GM19023 (cell line): Measurements from ENCODE around the gene KRTAP9-7.
"Not testable (repeated sequence)": the region's sequence is repeated elsewhere in the genome, so short reads cannot be mapped to it uniquely, and the experiment has no call there.

ENCODE experiments used
- ATAC-seq: cut with Tn5 transposase; IDR thresholded peaks from one replicate; pipeline ENCODE4 v1.9.1; 2021; ENCODE audit warnings: mild to moderate bottlenecking, moderate library complexity; ENCODE audit not compliant: unreplicated experiment

KRTAP9-7 gene

DNA sequence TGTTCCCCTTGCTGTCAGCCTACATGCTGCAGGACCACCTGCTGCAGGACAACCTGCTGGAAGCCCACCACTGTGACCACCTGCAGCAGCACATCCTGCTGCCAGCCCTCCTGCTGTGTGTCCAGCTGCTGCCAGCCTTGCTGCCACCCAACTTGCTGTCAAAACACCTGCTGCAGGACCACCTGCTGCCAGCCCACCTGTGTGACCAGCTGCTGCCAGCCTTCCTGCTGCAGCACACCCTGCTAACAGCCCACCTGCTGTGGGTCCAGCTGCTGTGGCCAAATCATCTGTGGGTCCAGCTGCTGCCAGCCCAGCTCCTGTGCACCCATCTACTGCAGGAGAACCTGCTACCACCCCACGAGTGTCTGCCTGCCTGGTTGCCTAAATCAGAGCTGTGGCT lies 4.2 kb upstream of the KRTAP9-7 start:
- ATAC-seq: not testable (repeated sequence)

DNA sequence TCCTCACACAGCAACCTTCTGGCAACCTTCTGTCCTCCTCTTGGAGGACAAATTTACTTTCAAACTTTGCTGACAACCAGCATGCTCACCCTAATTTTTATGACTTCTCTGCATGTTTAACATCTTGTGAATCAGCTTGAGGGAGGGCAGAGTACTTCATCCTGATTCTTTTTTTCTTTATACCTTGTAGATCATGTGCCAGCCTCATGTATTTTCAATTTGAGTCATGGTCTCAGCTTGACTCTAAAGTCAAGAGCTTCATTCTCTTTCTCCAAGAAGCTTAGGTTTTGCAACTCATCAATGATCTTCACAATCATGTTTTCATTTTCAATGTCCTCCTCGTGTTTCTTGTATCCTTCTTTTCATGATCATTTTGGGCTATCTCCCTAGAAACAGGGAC lies 3.6 kb upstream of the KRTAP9-7 start:
- no peak for ATAC-seq

DNA sequence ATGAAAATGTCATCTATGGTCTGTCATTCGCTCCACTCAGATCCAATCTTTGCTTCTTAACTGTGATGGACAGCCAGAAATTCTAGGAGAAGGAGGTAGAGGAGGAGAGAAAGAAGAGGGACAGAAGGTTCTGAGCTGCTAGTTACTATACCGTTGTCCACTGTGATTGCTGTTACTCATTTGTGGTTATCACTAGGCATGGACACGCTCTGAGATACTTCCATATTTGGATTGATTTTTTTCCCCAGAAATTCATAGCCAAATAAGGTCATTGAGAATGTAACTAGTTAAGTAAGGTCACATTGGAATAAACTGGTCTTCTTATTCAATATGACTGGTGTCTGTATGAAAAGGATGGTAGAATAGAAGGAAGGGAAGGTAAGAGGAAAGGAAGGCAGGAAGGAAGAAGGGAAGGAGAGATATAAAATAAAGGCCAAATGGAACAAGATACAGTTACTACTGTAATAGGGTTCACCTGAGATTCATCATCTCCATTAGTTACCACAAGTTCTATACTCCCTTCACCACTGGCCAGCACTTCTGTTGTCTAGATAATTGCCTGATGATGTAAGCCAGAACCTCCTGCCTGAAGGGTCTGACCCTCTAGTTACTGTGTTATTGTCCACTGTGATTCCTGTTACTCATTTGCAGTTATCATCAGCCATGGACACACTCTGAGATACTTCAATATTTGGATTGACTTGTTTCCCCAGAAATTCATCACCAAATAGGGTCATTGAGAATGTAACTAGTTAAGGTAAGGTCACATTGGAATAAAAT lies 2.9 kb downstream of the KRTAP9-7 start:
- ATAC-seq: no peak

DNA sequence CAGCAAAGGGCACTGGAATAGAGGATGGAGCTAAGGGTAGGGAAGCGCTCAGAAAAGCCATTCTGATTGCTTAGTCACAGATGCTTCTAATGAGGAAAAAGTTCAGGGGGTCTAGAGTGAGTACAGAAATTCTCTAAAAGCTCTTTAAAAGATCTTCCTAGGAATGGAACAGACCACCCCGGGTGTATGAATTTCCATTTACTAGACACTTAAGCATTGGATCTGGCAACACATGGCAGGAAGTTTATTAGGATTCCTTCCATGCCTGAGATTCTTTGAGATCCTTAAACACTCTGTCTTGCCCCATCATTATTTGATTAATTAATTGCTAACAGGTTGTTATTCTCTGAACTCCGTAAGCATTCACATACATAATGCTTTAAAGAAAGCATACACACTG lies 8.5 kb downstream of the KRTAP9-7 start:
- no peak for ATAC-seq

DNA sequence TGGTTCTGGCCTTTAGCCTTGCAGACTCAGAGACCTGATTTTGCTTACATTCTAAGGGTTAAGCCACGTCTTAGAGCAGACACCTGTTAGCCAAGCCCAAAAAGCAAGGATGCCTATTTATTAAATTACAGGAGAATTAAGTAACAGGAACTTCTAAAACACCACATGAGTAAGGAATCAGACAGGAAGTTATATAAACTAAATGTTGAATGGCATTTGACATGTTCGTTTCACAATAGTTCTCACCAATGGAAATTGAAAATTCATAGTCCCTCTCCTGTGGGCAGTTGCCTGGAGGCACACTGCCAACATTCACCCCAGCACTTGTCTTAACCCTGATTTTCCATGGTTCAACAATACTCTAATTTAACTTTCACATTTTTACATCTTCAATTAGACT lies 9.0 kb downstream of the KRTAP9-7 start:
- no peak for ATAC-seq

DNA sequence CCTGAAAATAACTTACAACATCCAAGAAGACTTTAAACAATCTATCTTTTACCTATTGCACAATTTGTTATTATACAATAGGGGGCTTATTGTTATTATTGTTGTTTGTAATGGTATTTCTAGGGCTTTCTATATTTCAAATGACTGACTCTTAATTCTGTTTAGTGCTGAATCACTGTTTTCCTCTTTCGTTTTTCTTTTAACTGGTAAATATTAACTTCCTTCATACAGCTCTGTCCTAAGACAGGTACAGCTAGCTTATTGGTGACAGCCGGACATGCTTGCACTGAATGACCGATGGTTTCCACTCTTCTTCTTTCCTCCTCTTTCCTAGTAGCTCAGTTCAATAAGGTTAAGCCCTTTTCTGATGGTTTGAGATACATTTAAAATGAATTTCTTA lies 11.6 kb downstream of the KRTAP9-7 start:
- no peak for ATAC-seq

DNA sequence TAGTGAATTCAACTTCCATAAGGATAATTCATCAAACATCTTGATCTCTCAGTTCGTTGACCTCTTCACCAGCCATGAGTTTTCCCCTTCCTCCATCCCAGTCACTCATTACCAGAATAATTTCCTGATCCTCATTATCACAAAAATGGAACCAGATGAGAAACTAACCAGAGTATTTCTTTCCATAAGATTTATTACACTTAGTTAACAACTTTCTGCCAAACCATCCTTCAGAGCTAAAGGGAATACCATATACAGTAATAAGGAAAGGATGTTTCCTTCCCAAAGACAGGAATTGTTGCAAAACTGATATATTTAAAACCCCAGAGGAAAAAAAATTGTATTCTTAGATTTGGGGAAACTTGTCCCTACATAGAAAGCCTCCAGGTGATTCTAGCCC lies 18.5 kb downstream of the KRTAP9-7 start:
- ATAC-seq: no peak

DNA sequence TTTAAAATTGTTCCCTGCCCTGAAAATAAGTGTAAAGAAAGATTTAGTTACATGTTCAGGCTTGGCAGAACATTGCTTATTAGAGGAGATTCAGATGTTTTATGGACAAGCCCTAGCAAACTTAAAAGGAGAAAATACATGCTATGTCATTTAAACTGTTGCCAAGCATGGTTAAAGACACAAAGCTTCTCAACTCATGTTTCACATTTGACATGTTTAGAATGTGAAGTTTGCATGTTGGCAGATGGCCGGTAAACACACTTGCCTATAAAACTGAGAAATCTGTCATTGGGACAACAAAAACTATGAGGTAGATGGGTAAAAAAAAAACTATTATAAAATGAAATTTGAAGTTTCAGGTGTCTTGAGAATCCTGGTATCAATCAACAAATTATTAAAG lies 21.3 kb downstream of the KRTAP9-7 start:
- no peak for ATAC-seq

DNA sequence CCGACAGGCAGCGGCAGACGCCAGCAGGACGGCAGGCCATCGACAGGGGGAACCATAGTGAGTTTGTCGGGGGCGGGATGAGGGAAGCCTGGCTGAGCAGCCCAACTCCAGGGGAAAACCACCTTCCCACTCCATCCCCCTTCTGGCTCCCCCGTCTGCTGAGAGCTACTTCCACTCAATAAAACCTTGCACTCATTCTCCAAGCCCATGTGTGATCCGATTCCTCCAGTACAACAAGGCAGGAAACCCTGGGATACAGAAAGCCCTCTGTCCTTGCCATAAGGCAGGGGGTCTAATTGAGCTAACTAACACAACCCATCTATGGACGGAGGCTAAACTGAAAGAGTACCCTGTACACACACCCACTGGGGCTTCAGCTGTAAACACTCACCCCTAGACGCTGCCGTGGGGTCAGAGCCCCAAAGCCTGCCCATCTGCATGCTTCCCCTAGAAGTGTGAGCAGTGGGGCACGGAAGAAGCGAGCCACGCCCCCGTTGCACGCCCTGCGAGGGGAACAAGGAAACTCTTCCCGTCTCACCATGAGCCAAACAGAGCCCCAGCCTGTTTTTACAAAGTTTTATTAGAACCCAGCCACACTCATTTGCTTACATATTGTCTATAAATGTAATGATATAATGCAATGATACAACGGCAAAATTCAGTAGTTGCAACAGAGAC lies 23.1 kb downstream of the KRTAP9-7 start:
- ATAC-seq: no peak

DNA sequence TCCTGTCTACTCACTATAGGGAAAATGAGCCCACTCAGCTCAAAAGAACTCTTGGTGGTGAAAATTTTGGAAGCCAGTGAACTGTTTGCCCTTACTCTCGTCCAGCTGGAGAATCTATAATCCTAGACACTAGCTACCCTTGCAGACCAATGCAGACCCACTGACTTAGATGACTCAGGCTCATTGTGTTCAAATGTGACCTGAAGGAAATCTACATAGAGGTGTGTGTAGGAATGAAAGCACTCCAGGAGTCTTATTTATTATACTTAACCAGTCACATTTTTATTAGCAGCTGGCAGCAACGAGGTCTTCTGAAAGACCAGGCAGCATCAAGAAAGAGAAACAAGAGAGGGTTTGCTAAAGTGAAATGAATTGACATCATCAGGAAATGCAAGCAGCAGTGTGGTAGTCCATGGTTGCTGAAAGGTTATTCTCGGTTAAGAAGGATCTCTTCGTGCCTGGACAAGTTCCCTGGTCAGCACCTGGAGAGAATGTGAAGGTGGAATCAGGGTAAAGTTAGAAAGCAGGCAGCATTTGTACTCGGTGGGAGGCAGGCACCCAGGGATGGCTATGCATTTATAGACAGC lies 25.8 kb downstream of the KRTAP9-7 start:
- ATAC-seq: no peak

DNA sequence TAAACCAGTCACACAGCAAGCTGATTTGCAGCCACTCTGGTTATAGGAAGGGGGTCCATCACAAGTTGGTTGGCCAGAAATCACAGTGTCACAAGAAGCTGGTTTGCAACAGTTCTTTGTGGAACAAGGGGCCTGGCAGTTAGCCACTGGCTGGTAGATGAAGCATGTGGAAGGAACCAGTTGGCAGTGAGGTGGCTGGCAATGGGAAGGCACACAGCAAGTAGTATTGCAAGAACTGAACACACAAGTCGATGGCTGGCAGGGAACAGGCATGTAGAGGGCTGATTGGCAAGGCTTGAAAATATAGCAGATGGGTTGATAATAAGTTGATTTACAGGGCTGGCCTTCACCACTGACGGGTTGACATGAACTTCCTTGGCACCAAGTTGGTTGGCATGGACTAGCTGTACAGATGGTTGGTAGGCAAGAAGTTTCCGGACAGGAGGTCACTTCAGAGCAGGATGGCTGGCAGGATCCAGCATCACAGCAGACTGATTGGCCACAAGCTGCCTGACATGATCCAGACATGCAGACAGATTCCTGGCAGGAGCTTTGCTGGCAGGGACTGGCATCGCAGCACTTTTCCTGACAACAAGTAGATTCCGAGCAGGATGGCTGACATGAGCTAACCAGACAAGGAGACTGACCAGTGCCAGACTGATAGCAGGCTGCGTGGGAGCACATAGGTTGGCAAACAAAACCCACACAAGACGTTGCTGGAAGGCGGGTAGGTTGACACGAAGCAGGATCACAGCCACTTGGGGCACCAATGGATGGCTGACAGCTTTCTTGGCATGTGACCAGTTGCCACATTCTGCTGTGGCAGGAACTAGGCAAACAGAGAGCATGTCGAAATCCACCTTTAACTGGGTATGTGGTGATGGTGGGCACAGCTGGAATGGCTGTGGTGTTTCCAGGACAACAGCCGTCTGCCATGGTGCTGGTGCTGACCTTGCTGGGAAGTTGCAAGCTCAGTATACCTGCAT lies 26.7 kb downstream of the KRTAP9-7 start, which contains the start of gene KRTAP29-1:
Gene KRTAP29-1 (minus strand): TSS at position 936 of the 986 bp plus-strand sequence. CDS start 0 bp downstream, at position 936.
- ATAC-seq: no peak

DNA sequence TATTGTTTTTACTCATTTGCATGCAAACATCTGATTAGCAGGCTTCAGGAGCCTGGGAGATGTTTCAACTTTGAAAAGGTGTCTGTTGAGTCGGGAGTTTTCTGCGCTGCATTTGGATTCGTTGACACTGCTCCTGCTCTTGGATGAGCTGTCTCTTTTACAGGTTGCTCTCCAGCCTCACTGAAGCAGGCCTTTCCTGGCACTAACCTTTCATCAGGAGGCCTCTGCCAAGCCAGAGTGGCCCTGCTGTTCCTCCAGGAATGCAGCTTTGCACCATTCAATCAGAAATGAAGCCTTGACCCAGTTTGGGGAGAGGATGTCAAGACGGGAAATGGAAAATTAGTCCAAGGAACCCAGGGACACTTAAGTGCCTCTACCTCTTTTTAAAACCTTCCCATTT lies 27.5 kb downstream of the KRTAP9-7 start:
- no peak for ATAC-seq

DNA sequence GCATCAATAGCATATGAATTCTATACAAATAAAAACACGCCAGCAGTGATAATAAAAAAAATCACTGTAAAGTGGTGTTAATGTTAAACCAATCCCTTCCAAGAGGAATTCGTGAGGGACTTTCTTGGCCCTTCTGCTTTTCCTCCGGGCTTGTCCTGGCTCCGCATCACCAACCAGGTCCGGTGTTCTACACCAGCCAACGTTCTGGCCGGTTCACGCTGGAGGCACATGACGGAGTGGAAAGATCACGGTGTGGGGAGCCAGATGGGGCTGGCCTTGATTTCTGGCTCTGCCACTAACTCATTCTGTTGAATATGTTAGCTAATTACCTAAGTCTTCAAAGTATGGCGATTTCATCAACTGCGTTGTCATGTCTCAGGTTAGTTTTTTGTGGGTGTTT lies 28.6 kb downstream of the KRTAP9-7 start:
- no peak for ATAC-seq

DNA sequence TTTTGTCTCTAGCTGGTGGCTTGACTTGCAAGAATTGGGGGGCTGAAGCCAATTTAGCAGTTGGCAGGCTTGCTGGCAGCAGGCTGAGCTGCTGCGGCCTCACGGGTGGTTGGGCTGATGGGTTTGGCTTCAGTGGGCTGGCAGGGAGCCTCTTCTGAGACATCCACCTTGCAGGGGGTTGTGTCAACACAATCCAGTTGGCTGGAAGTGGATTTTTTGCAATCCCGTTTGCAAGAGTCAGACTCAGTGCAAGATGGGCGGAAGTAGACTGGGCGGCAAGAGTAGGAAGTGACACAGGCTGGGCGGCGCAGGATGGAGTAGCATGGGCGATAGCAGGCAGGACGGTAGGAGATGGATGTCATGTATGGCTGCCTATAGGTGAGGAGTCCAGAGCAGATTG lies 32.1 kb downstream of the KRTAP9-7 start:
- ATAC-seq: no peak

DNA sequence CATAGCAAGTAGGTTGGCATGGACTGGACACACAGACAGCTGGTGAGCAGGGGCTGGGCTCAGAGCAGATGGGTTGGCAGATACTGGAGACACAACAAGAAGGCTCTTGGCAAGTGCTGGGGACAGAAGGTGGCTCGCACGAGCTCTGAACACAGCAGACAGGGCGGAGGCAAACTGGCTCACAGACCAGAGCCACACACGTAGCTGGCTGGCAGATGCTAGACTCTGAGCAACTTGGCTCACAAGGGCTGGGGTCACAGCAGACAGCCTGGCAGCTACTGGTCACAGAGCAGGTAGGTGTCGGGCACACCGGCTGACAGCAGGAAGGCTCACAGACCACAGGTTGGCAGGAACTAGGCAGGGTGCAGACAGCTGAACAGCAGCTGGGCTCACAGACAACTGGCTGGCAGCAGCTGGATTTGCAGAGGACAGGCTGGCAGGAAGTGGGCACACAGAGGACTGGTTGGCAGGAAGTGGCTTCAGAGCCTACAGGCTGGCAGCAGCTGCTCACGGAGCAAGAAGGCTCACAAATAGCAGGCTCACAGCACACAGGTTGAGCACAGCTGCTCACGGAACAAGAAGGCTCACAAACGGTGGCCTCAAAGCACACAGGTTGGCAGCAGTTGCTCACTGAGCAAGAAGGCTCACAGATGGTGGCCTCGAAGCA lies 32.9 kb downstream of the KRTAP9-7 start:
- ATAC-seq: no peak

DNA sequence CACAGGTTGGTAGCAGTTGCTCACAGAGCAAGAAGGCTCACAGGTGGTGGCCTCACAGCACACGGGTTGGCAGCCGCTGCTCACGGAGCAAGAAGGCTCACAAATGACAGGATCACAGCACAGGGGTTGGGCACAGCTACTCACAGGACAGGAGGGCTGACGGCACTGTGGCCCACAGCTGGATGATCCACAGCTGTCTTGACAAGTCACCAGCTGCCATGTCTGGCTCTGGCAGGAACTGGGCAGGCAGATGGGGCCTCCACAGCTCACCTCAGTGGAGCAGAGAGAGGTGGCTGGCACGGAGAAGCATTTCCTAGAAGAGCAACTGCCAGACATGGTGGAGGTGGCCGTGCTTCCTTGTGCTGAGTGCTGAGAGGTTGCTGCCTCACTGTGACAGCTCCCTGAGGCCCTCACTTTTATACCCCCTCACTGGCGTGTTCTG lies 33.4 kb downstream of the KRTAP9-7 start, which contains the start of gene KRTAP16-1:
Gene KRTAP16-1 (minus strand): TSS at position 392 of the 442 bp plus-strand sequence. CDS start 56 bp downstream, at position 336.
- ATAC-seq: no peak

DNA sequence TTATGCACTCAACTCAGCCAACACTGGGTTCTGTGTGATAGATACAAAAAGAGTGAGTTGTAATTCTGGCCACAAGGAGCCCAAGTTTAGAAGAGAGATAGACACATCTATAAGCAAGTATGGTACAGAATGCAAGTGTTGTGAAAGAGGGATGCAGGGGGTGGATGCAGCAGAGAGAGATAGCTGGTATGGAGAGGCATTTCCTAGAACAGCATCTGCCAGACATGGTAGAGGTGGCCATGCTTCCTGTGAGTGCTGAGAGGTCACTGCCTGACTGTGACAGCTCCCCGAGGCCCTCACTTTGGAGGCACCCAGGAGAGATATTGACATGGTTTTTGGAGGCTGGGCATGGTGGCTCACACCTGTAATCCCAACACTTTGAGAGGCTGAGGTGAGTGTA lies 35.6 kb downstream of the KRTAP9-7 start:
- ATAC-seq: no peak

DNA sequence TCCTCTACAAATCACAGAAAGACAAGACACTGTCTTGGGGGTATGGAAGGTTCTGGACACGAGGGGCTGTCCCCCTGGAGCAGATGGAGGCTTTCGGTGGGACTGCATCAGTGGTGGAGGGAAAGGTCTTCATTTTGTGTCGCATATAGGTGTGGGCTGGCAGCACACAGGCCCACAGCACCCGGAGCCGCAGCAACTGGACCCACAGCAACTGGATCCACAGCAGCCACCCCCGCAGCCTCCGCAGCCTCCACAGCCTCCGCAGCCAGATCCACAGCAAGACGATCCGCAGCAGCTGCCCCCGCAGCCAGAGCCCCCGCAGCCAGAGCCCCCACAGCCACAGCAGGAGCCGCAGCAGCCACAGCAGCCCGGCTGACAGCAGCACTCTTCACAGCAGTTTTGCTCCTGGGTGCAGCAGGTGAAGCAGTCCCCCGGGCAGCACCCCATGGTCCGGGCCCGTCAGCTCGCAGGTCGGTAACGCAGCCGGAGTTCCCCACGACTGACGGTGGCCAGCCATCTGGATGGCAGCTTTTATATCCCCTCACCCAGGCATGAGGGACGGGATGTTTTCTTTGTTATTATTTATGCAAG lies 39.8 kb downstream of the KRTAP9-7 start, which contains the start of gene KRTAP17-1:
Gene KRTAP17-1 (minus strand): TSS at position 507 of the 591 bp plus-strand sequence. CDS start 60 bp downstream, at position 447.
- no peak for ATAC-seq

DNA sequence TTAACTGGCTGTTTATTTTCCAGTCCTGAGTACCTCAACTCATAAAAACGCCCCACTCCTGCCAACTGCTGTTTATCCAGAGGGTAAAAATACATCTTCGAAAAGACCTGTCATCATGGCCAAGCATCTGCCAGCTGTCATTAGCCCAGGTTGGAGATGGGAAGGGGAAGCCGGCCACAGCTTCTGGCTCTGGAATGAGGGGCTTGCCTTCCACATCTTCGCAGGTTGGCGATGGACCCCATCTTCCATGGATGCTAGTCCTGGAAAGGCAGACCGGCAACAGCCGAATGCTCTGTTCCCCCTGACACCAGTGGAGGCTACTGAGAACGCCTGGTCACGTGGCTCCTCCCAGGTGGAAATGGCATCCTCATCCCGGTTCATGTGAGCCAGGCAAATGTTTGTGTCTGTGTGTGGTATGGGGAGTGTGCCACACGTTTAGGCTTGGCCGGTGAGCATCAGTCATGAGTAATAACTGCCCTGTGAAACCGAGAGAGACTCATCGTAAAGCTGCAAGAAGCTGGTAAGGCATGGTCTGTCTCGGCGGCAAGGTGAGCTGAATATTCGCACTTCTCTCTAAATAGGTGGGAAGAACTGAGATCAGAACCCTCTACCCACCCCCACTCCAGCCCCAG lies 40.4 kb downstream of the KRTAP9-7 start:
- no peak for ATAC-seq
